ENCODE results near the gene MUC4. TPM values are rescaled to one million over a fixed set of nuclear protein-coding genes. Genes with fewer than 3 reads are reported as not detected.

MUC4 gene
- total RNA-seq, 4 donors from 2014 or later = 5.8 to 23.1 (median 13.0) TPM

GRCh38 chr3:195839260-195840010, 27.7 kb upstream of the MUC4 start:
- no peak for TF ChIP-seq POLR2A (IDR thresholded peaks at IDR 0.05)
- no peak for TF ChIP-seq CTCF (IDR thresholded peaks at IDR 0.05)
- H3K27me3 ChIP-seq = no peaks in the 10 kb centered on the region
- no peaks in the 10 kb centered on the region for H3K4me1 ChIP-seq
- no peak overlapping the region for H3K27ac ChIP-seq
- H3K36me3 ChIP-seq = no peaks in the 10 kb centered on the region
- no peak overlapping the region for H3K4me3 ChIP-seq
- no peaks in the 10 kb centered on the region for H3K9me3 ChIP-seq
- DNase-seq = peak in 1 of 3 donors; percentile 38

- TF ChIP-seq POLR2A (IDR thresholded peaks at IDR 0.05) = no peak
- TF ChIP-seq CTCF (IDR thresholded peaks at IDR 0.05) = no peak
- Histone ChIP-seq H3K4me1 (no peaks in the 10 kb centered on the region), H3K36me3 (no peaks in the 10 kb centered on the region)
Observed at GRCh38 chr3:195838714-195839113, 27.0 kb upstream of the MUC4 start.

GRCh38 chr3:195836476-195837135, 24.9 kb upstream of the MUC4 start:
- Histone ChIP-seq H3K27me3 (no peaks in the 10 kb centered on the region), H3K4me3 (no peak overlapping the region), H3K9me3 (no peaks in the 10 kb centered on the region), H3K36me3 (no peaks in the 10 kb centered on the region), H3K4me1 (no peaks in the 10 kb centered on the region), H3K27ac (no peak overlapping the region)
- no peak for TF ChIP-seq CTCF (IDR thresholded peaks at IDR 0.05)
- TF ChIP-seq POLR2A (IDR thresholded peaks at IDR 0.05) = no peak
- peak in 1 of 3 donors; percentile 29 for DNase-seq

More at GRCh38 chr3:195838714-195839113, 27.0 kb upstream of the MUC4 start:
- no peak overlapping the region for H3K4me3 ChIP-seq
- no peak overlapping the region for H3K27ac ChIP-seq
- H3K27me3 ChIP-seq = no peaks in the 10 kb centered on the region
- no peak for DNase-seq
- no peaks in the 10 kb centered on the region for H3K9me3 ChIP-seq

- no peak for TF ChIP-seq POLR2A (IDR thresholded peaks at IDR 0.05)
- TF ChIP-seq CTCF (IDR thresholded peaks at IDR 0.05) = no peak
- no peaks in the 10 kb centered on the region for H3K27me3 ChIP-seq
- peak in 1 of 3 donors; percentile 39 for DNase-seq
- no peaks in the 10 kb centered on the region for H3K9me3 ChIP-seq
- H3K27ac ChIP-seq = no peak overlapping the region
- H3K4me1 ChIP-seq = no peaks in the 10 kb centered on the region
- no peaks in the 10 kb centered on the region for H3K36me3 ChIP-seq
- no peak overlapping the region for H3K4me3 ChIP-seq
Observed at GRCh38 chr3:195835791-195836190, 24.1 kb upstream of the MUC4 start.

GRCh38 chr3:195834675-195835583, 23.2 kb upstream of the MUC4 start:
- H3K36me3 ChIP-seq = no peaks in the 10 kb centered on the region
- DNase-seq = peak in 1 of 3 donors; percentile 35
- H3K9me3 ChIP-seq = no peaks in the 10 kb centered on the region
- H3K4me1 ChIP-seq = no peaks in the 10 kb centered on the region
- H3K27me3 ChIP-seq = no peaks in the 10 kb centered on the region
- no peak overlapping the region for H3K27ac ChIP-seq
- H3K4me3 ChIP-seq = no peak overlapping the region
- TF ChIP-seq POLR2A (IDR thresholded peaks at IDR 0.05) (no peak), CTCF (IDR thresholded peaks at IDR 0.05) (no peak)

Measured in Peyer's patch (tissue), 4 donors.